A549 (cell line): ENCODE measurements around the gene WDR48. TPM values are rescaled to one million over a fixed set of nuclear protein-coding genes. Genes with fewer than 3 reads are reported as not detected.

Experiments
- ATAC-seq, 2 experiments: fragments of 200-7000 bp in 1 of 2; fragments of >200 bp in 1 of 2; cut with Nextera tagmentation in 1 of 2; cut with Tn5 transposase in 1 of 2; 3 replicates each; pipeline versions ENCODE4 v1.8.0 to v1.9.1; 2018 to 2020; ENCODE audit warnings: mild to moderate bottlenecking in 1 of 2, moderate library complexity in 1 of 2
- CTCF ChIA-PET: fragments of 300-600 bp; sonication (Branson Sonifier 250); formaldehyde crosslinking; extraction: SDS; loops from one replicate; lab custom pipeline; 2021; ENCODE audit warnings: antibody characterized with exemption, inconsistent platforms; lab: Yijun Ruan, JAX
- POLR2A ChIA-PET: fragments of 350-600 bp; formaldehyde crosslinking; extraction: SDS; loops from one replicate; lab custom pipeline; 2021; ENCODE audit warnings: antibody characterized with exemption, inconsistent platforms; lab: Yijun Ruan, JAX
- DNase-seq, 2 experiments: peaks; one replicate each; pipeline versions ENCODE4 v3.0.0 to v3.0.0-alpha.2; 2011 to 2016; ENCODE audit warnings: low read depth in 1 of 2, low spot score in 1 of 2
- FAIRE-seq: peaks from 2 replicates; lab custom pipeline; 2011; peaks lifted over from hg19 to GRCh38; lab: Jason Lieb, UNC
- H3K27ac ChIP-seq, 2 experiments: fragments of >200 bp; sonication (Bioruptor Twin); formaldehyde crosslinking; 3 replicates each; pipeline ENCODE4 v1.5.1; 2016 to 2017
- H3K4me1 ChIP-seq: fragments of >200 bp; sonication (Bioruptor Twin); formaldehyde crosslinking; 3 replicates; pipeline ENCODE4 v1.6.1; 2016
- H3K4me2 ChIP-seq: fragments of >200 bp; sonication (Bioruptor Twin); formaldehyde crosslinking; 3 replicates; pipeline ENCODE4 v1.6.1; 2016
- H3K4me3 ChIP-seq: fragments of >200 bp; sonication (Bioruptor Twin); formaldehyde crosslinking; 3 replicates; pipeline ENCODE4 v1.5.1; 2016
- H3K9me3 ChIP-seq: fragments of >200 bp; sonication (Bioruptor Twin); formaldehyde crosslinking; 3 replicates; pipeline ENCODE4 v1.6.1; 2016
- BHLHE40 ChIP-seq: IDR thresholded peaks from 2 replicates; pipeline ENCODE4 v1.6.1; 2012; ENCODE audit warnings: low read depth, low read length, inconsistent platforms
- EHMT2 ChIP-seq: fragments of 200-600 bp; sonication (generic); IDR thresholded peaks from 2 replicates; pipeline ENCODE4 v1.6.1; 2016; ENCODE audit warnings: antibody characterized with exemption, low read depth, mild to moderate bottlenecking, moderate library complexity
- ESRRA ChIP-seq: fragments of 150-350 bp; IDR thresholded peaks from 2 replicates; pipeline ENCODE4 v1.6.1; 2014; ENCODE audit warnings: mild to moderate bottlenecking, low read length, borderline replicate concordance
- FOSL2 ChIP-seq, 2 experiments: fragments of 450-650 bp in 1 of 2; fragments of >200 bp in 1 of 2; sonication (Bioruptor Twin) in 1 of 2; formaldehyde crosslinking; IDR thresholded peaks; 2 replicates each; pipeline versions ENCODE4 v1.5.0 to v1.6.1; 2016 to 2020; ENCODE audit warnings: mild to moderate bottlenecking in 1 of 2, moderate library complexity in 1 of 2
- FOXS1 ChIP-seq: fragments of 250-450 bp; sonication (Bioruptor Pico); IDR thresholded peaks from 2 replicates; pipeline ENCODE4 v1.5.0; 2020; ENCODE audit warnings: mild to moderate bottlenecking, moderate library complexity
- GATA3 ChIP-seq: IDR thresholded peaks from 2 replicates; pipeline ENCODE4 v1.6.1; 2012; ENCODE audit warnings: borderline replicate concordance
- JUNB ChIP-seq: fragments of >200 bp; sonication (Bioruptor Twin); formaldehyde crosslinking; IDR thresholded peaks from 2 replicates; pipeline ENCODE4 v1.6.1; 2016
- KDM1A ChIP-seq: fragments of 200-600 bp; sonication (generic); IDR thresholded peaks from 2 replicates; pipeline ENCODE4 v1.6.1; 2016; ENCODE audit warnings: low read depth, mild to moderate bottlenecking
- KDM5A ChIP-seq: fragments of 200-600 bp; sonication (generic); IDR thresholded peaks from 2 replicates; pipeline ENCODE4 v1.6.1; 2016; ENCODE audit warnings: antibody characterized with exemption, mild to moderate bottlenecking
- POLR2AphosphoS2 ChIP-seq: conservative IDR thresholded peaks from 2 replicates; pipeline ENCODE4 v1.6.1; 2012; ENCODE audit warnings: low read length, improper control_type of control experiment, inconsistent platforms
- REST ChIP-seq: fragments of 200-600 bp; sonication (generic); IDR thresholded peaks from 2 replicates; pipeline ENCODE4 v1.6.1; 2016; ENCODE audit warnings: antibody characterized with exemption, mild to moderate bottlenecking, moderate library complexity
- RFX5 ChIP-seq: fragments of 450-650 bp; IDR thresholded peaks from 2 replicates; pipeline ENCODE4 v1.7.1; 2014; ENCODE audit warnings: antibody characterized with exemption, mild to moderate bottlenecking, moderate library complexity
- RNF2 ChIP-seq: fragments of 200-600 bp; sonication (generic); IDR thresholded peaks from 2 replicates; pipeline ENCODE4 v1.6.1; 2016; ENCODE audit warnings: low read depth, mild to moderate bottlenecking, antibody characterized with exemption, moderate library complexity, borderline replicate concordance
- TFCP2L1 ChIP-seq: fragments of 250-450 bp; sonication (Bioruptor Pico); IDR thresholded peaks from 2 replicates; pipeline ENCODE4 v1.5.0; 2021; ENCODE audit warnings: mild to moderate bottlenecking
- ZC3H11A ChIP-seq: fragments of 450-650 bp; IDR thresholded peaks from 2 replicates; pipeline ENCODE4 v1.6.1; 2014; ENCODE audit warnings: antibody characterized with exemption, mild to moderate bottlenecking
- whole genome bisulfite sequencing: methylation state at CpG from one replicate; pipeline ENCODE4 v1.1.6; 2017; ENCODE audit errors: missing lambda C conversion rate; 5-methylcytosine and 5-hydroxymethylcytosine counted together
- polyA plus RNA-seq, 4 experiments: library from polyadenylated mRNA; depleted of rRNA in 3 of 4; stranded (reverse); fragments of >200 nt; fragmentation: RNase III in 1 of 4; extraction: RNeasy Plus Mini Kit Qiagen cat#74134 plus additional on column Dnase treatment in 1 of 4; gene quantifications; 2 replicates in 3 of 4; 3 replicates in 1 of 4; pipeline ENCODE4 v1.2.3, GENCODE V29; 2011 to 2017
- small RNA-seq, 6 experiments: library from RNA; depleted of rRNA; stranded (forward); fragments of <200 nt; gene quantifications; one replicate each; pipeline ENCODE3, GENCODE V24; 2012

WDR48 gene
- polyA plus RNA-seq, 2 of the 4 experiments (the other 2 are of a cell fraction), result 18.8 to 41.0 TPM

- Histone ChIP-seq H3K4me3 (no peak overlapping the region), H3K4me1 (peaks cover 72% of the 10 kb centered on the region), H3K9me3 (no peaks in the 10 kb centered on the region), H3K27ac (peak overlapping the region; percentile 94 to 96; a peak in 5 of 6 replicates), H3K4me2 (peak overlapping the region; percentile 99)
- CTCF ChIA-PET, result interaction anchor here (1.3 to 2.5 kb wide), 5 partner anchors 32 to 142 kb away, joined by 3 to 8 read pairs (median 6); partner anchors contain the start of genes GORASP1 and TTC21A
- WGBS, result 70% methylated on average over 11 of the region's 11 CpGs
- FAIRE-seq (no peak), DNase-seq (no peak), ATAC-seq (no peak)
- no peak for TF ChIP-seq EHMT2
- no peak for TF ChIP-seq KDM5A
- TF ChIP-seq ZC3H11A, result no peak
- TF ChIP-seq FOSL2 (IDR thresholded peaks at IDR 0.05), result no peak
- no peak for TF ChIP-seq FOSL2 (CRISPR knock-in tag; IDR thresholded peaks at IDR 0.05)
- TF ChIP-seq JUNB, result no peak
- no peak for TF ChIP-seq TFCP2L1 (CRISPR knock-in tag)
- TF ChIP-seq POLR2AphosphoS2, result no peak
- TF ChIP-seq BHLHE40, result no peak
- no peak for TF ChIP-seq RFX5
- TF ChIP-seq FOXS1 (CRISPR knock-in tag), result no peak
- no peak for TF ChIP-seq ESRRA
- no peak for TF ChIP-seq REST
- no peak for TF ChIP-seq GATA3
- no peak for TF ChIP-seq KDM1A
- TF ChIP-seq RNF2, result no peak
- POLR2A ChIA-PET, result interaction anchor here (0.9 to 1.4 kb wide), 2 partner anchors 32 to 38 kb away, joined by 3 to 4 read pairs; partner anchors contain the start of genes GORASP1 and TTC21A
Observed at GRCh38 chr3:39146083-39146501, 94.3 kb downstream of the WDR48 start.

Small RNA genes within 50 kb of the gene (small RNA-seq; reads per million reads assigned to genes)
- gene RNU6-1227P, result 0 reads per million in 6 experiments

Other genes starting within 250 kb of the WDR48 start
- gene SCN10A, start 235.8 kb upstream of the WDR48 start, polyA plus RNA-seq (2011; rRNA removed), result not detected in 2 replicates
- gene SCN10A, start 235.8 kb upstream of the WDR48 start, polyA plus RNA-seq (2017; fragmentation: RNase III; extraction: RNeasy Plus Mini Kit Qiagen cat#74134 plus additional on column Dnase treatment), result not detected in 3 replicates
- not detected in 2 replicates for gene SCN11A, start 72 bp upstream of the WDR48 start, polyA plus RNA-seq (2011; rRNA removed)
- 0.01 TPM in 1 of 3 replicates, not detected in the others for gene SCN11A, start 72 bp upstream of the WDR48 start, polyA plus RNA-seq (2017; fragmentation: RNase III; extraction: RNeasy Plus Mini Kit Qiagen cat#74134 plus additional on column Dnase treatment)
- 30.3 and 38.9 TPM in 2 replicates for gene GORASP1, start 55.6 kb downstream of the WDR48 start, polyA plus RNA-seq (2011; rRNA removed)
- gene GORASP1, start 55.6 kb downstream of the WDR48 start, polyA plus RNA-seq (2017; fragmentation: RNase III; extraction: RNeasy Plus Mini Kit Qiagen cat#74134 plus additional on column Dnase treatment), result 27.4 to 36.3 TPM (median 32.3 TPM) in 3 replicates
- gene TTC21A, start 55.7 kb downstream of the WDR48 start, polyA plus RNA-seq (2011; rRNA removed), result 1.4 and 2.0 TPM in 2 replicates
- 1.1 to 1.5 TPM (median 1.1 TPM) in 3 replicates for gene TTC21A, start 55.7 kb downstream of the WDR48 start, polyA plus RNA-seq (2017; fragmentation: RNase III; extraction: RNeasy Plus Mini Kit Qiagen cat#74134 plus additional on column Dnase treatment)
- gene CSRNP1, start 101.6 kb downstream of the WDR48 start, polyA plus RNA-seq (2011; rRNA removed), result 15.5 and 15.6 TPM in 2 replicates
- gene CSRNP1, start 101.6 kb downstream of the WDR48 start, polyA plus RNA-seq (2017; fragmentation: RNase III; extraction: RNeasy Plus Mini Kit Qiagen cat#74134 plus additional on column Dnase treatment), result 10.7 to 12.9 TPM (median 12.0 TPM) in 3 replicates
- not detected in 2 replicates for gene XIRP1, start 140.6 kb downstream of the WDR48 start, polyA plus RNA-seq (2011; rRNA removed)
- not detected in 3 replicates for gene XIRP1, start 140.6 kb downstream of the WDR48 start, polyA plus RNA-seq (2017; fragmentation: RNase III; extraction: RNeasy Plus Mini Kit Qiagen cat#74134 plus additional on column Dnase treatment)
- gene CX3CR1, start 228.0 kb downstream of the WDR48 start, polyA plus RNA-seq (2011; rRNA removed), result 0.14 and 0.21 TPM in 2 replicates
- gene CX3CR1, start 228.0 kb downstream of the WDR48 start, polyA plus RNA-seq (2017; fragmentation: RNase III; extraction: RNeasy Plus Mini Kit Qiagen cat#74134 plus additional on column Dnase treatment), result 0.04 to 0.07 TPM (median 0.06 TPM) in 3 replicates